Renal pelvis (tissue), 4 donors: ENCODE data around the gene FGF1. TPM values are rescaled to one million over a fixed set of nuclear protein-coding genes. Genes with fewer than 3 reads are reported as not detected.
A peak's percentile ranks its signal among the peaks of the same experiment; 100 is the strongest.

Experiments
- DNase-seq: peaks from one replicate; pipeline ENCODE4 v3.0.0-alpha.2; 2013
- polyA plus RNA-seq, 3 donors: library from polyadenylated mRNA; unstranded; fragments of 120-200 nt; gene quantifications; one replicate each; pipeline ENCODE4 v1.2.1, GENCODE V29; 2013; ENCODE audit not compliant: insufficient read length in 3 of 3

The FGF1 gene
- polyA plus RNA-seq, 3 donors: 15.2 to 19.0 (median 18.9) TPM

DNA sequence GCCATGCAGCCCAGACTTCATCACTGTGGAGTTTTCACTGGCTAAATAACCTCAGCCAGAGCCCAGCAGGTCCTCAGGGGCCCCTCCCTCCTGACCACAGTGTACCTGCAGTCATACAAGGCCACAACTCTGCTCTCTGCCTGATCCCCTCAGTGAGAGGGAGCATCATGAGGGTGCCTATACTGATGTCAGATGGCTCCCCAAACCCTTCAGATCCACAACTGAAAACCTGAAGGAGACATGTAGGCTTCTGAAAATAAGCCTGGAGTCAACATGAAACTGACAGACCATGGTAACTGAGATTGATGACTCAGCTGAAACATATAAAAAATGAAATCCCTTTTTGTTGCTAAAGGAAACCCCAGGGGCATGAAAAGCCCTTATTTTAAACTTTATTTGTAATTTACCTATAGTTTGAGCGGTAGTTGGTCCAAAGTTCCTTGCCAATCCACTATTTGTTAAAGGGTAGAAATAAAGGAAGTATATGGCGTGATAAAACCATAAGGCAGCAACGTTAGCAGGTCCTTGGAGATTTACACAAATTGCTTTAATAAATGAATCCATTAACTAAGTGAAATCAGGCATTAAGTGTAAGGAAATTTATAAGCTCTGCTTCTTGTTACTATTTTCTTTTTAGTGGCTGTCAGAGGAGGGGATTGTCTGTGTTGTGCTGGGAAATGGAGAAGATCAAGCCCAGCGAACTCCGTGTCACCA, 68.3 kb downstream of the FGF1 start:
- no peak for DNase-seq

DNA sequence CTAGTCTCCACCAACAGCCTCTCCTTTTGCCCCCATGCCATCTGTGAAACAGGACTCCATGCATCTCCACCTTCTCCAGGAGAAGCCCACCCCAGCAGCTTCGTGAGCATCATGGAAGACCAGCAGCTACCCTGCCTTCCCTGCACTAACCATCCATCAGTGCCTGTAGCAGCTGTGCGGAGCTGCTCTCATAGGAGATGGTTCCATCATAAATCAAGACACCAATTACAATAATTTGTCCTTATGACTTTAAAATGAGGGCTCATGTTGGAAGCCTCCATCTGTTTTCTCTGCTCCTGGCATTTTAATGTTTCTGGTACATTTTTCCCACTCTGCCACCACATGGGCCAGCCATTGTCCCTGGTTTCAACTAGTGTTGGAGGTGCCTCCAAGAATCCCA, 69.9 kb downstream of the FGF1 start:
- DNase-seq: no peak

GRCh38 chr5:142614054-142614453, 71.8 kb downstream of the FGF1 start:
- no peak for DNase-seq

GRCh38 chr5:142613271-142613671, 72.6 kb downstream of the FGF1 start:
- DNase-seq: no peak

- no peak for DNase-seq
Observed at GRCh38 chr5:142612494-142613270, 73.2 kb downstream of the FGF1 start.

GRCh38 chr5:142611154-142611553, 74.7 kb downstream of the FGF1 start:
- peak; percentile 45 for DNase-seq

DNA sequence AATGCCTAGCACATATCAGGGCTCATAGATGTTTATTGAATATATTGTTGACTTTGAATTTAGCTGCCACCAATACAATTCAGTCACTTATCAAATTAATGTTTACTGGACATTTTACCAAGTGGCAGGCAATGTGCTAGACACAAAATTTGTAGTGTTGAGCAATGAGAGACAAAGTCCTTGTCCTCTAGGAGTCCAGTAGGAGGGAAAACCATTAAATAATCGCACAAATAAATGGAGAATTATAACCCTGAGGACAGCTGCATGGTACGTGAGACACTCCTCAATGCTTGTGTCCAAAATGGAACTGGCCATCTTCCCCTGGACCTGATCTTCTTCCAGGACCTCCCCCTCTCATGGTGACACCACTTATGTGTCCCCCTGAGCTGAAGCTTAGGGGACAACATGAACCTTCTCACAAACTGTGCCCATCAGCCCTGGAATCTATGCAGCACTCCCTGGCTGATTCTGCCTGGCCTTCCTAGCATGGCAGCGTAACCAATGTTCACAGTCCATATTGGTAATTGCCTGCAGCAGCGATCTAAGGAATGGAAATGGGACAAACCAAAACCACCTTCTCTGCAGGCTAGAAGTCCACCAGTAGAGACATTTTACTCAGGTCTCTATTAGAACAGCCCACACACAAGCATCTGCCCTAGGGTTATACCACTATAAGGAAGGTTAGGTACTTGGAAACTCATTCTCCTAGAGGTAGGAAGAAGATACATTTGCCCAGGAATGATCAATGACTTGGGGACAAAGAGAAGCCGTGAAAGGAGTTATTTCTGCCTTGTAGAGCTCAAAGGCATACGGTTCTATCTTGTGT, 75.5 kb downstream of the FGF1 start:
- no peak for DNase-seq

DNA sequence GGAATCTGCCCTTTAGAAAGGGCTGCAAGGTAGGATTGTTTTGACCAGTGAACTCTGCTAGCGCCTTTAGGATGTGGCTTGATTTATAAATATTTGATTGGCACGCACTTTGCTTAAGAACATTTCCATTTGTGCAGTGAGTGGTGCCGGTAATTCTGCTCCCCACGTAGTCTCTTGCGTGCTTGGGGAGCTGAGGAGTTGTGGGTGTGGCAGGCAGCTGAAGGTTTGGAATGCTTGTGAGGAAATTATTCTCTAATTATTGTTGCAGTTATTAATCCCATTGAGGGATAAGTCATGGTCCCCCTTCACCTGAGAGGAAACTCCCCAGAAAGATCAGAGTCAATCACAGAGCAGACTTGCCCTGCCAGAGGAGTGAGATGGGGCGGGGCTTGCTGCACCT, 76.7 kb downstream of the FGF1 start:
- DNase-seq: no peak

DNA sequence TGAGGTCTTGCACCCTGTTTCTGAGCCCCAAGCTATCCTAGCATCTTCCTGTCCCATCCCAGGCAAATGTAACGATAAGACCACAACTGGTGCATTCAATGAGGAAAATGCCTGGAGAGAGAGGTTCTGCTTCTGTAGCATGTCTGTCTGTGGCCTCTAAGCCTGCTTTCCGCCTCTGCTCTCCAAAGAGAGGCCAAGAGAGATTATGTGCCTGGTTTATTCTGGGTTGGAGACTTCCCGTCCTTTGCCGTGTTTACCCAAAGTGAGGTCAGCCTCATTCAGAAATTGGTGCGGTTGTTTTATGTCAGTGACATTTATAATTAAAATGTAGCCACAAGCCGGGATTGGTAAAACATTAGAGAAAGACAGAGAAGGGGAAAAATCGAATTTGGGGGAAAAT, 77.8 kb downstream of the FGF1 start:
- DNase-seq: no peak

DNA sequence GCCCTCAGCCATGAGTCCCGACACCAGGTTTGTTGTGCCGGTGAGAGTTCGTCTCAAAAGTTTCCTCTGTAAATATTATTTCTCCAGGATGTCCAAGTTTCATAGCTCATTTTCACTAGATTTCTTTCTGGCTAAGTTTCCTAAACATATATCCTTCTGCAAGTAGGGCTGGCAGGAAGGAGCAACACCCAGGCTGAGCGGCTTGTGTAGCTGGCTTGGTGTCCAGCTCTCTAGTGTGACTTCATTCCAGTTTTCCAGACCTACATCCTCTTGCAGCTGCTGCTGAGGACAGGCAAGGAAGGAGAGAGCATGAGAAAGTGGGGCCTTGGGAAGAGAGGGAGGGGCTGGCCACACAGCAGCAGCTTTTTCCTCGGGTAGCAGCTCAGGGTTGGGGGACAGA, 80.3 kb downstream of the FGF1 start:
- DNase-seq: no peak

DNA sequence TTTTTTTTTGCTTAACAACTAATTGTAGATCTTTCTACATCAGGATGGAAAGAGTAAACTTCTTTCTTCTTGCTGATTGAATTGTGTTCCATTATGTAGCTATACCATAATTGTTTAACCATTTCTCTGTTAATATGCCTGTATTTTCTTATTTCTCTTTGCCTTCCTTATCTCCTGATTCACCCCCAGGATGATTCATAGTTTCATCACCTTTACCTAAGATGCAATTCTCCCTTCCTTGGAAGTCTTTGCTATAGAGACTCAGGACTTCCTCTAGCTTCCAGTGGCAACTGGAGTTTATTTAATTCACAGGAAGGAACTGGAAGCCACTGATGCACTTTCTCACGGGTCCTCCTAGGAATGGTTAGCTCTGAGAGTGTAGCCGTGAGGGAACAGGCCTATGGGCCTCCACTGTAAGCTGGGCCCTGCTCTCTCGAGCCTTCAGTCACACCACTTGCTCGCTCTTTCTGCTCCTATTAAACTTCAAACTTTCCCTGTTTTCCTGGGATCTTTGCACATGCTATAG, 83.1 kb downstream of the FGF1 start:
- no peak for DNase-seq

DNA sequence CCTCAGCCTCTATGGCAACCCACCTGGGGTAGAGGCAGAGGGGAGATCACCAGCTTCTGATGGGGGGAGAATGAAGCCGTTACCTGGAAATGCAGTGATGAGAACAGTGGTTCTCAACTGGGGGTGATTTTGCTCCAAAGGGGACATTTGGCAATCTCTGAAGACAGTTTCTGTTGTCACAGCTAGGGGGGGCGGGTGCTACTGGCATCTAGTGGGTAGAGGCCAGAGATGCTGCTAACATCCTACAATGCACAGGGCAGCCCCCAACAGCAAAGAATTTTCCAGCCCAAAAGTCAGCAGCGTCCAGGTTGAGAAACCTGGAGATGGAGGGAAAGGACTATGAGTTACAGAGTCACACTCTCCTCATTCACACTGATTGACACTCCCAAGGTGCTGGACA, 84.5 kb downstream of the FGF1 start:
- no peak for DNase-seq

DNA sequence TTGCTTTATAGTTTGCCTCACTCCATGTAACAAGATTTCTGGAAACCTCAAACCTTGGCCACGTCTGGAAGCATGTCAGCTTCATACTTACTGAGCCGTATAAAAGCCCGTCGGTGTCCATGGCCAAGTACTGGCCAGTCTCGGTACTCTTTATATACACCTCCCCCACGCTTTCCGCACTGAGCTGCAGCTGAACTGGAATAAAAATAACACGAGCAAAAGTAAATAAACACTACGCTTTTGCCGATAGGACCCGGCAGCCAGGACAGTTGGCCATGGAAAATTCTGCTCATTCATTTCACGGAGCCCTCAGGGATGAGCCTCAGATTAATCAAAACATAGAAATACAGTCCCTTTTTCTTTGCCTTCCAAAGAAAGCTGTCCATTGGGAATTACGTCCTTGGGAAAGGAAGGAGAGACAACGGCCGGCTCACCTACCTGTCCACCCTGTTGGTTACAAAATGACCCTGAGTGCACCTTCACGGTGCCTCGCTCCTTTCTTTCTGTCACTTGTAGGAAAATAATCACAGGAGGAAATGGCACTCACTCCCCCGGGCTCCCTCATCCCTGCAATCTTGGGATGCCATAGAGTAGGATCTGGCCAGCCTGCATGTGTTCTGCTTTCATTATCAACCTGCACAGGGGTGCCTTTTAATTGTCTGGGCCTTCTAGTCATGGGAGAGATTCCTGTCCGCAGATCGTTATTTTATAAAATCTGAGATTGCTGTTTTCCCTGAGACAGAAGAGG, 85.1 kb downstream of the FGF1 start:
- DNase-seq: peak; percentile 74

GRCh38 chr5:142600092-142600491, 85.8 kb downstream of the FGF1 start:
- no peak for DNase-seq

DNA sequence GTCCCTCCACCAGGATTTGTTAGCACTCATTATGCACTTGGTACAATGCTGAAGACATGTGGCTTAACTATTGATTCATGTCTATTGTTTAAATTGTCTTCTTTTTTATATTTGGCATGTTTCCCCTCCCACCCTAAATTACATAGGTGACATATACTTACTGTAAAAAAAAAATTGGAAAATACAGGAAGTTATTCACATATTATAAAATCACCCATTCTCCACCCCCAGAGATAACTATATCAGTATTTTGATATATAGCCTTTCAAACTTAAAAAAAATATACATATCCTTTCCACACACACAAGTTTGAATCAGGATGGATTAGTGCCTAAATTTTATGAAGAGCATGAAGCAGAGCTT, 87.6 kb downstream of the FGF1 start:
- no peak for DNase-seq

DNA sequence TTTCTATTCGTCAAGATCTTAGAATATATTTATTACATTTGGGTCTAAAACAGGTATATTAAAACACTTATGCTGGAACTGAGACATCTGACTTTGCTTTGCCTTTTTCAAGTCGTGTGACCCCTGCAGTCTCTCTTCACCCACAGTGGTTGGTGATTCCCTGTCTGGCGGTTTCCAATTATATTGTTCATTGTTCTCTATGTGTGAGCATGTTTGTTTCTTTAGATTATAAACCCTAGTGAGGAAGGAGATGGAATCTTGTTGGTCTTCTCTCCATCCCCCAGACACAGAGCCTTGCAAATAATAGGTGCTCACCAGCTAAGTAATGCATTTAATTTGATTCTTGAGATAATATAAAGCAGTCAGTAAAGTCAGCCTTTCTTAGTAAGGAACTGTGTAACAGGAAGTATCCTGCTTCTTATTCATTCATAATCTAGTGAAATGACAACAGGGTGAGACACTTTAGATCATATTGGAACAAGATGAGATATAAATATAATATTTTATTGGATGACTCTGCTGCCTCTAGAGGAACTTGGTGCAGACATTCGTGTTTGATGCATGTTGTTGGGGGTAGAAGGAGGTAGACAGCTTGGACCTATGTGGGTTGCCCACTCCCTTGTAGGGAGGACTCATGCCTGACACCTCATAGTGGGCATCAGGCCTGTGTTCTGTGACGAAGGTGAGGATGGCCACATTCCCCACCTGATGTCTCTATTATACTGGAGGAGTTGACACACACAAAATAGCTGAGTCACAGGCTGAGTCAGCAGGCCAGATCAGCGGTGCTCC, 88.1 kb downstream of the FGF1 start:
- DNase-seq: no peak

- DNase-seq: no peak
Observed at GRCh38 chr5:142597025-142597424, 88.9 kb downstream of the FGF1 start.

GRCh38 chr5:142592365-142592764, 93.5 kb downstream of the FGF1 start:
- no peak for DNase-seq

DNA sequence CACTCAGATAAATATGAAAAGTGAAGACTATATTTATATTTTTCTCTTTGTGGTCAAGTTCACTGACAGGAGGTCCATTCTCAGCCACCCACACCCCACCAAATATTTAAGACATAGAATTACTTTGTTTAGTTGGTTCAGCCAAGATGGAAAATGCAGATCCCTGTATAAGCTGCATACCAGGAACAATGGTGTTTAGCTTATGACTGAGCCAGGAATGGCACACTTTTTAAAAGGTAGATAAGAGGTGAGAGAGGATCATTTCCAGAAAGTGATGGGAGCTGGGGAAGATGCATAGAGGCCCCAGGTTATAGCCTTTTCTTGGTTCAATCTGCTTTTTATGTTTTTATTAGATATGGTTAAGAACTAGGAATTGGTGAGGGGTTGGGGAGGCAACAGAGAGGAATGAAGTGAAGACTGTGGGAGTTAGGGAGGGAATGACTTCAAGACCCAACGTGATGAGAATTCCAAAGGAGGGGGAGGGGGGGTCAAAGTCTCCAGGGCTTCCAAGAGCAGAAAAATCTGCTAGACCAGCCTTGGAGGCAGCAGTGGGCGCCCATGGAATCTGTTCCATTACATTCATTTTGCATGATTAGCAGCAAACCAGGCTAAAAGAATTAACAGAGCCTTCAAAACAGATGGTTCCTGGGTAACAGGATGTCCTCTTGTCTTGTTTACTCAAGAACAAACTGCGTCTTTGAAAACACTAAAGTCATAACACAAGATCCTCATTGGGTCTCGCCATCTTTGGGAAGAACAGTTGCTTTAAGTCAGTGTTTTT, 95.2 kb downstream of the FGF1 start:
- DNase-seq: no peak

- no peak for DNase-seq
Observed at GRCh38 chr5:142589720-142590119, 96.2 kb downstream of the FGF1 start.
